GM19193 (cell line): ENCODE data around the gene OLFML1.

Experiments used
- POLR2A ChIP-seq: IDR thresholded peaks from 4 replicates; pipeline ENCODE4 v1.6.1; 2011; ENCODE audit not compliant: insufficient read depth, insufficient read length; ENCODE audit errors: extremely low read depth

The OLFML1 gene

DNA sequence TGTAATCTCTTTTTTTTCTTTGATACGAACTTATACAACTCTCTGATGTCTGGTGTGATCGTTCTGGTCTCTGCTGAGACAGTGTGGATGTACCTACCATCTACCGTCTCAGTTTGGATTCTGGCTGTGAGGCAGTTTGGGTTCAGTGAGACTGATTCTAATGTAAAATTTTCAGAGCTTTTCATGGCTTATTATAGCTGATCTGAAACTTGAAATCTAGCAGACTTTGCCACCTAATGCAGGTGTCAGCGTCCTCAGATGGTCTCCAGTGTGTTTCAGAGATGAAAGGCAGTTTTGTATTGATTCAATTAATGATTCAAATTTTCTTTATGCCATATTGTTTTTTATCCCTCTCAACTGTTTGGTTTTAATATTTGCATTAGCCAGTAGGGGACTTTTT is 64.4 kb downstream of the OLFML1 start:
- no peak for TF ChIP-seq POLR2A

DNA sequence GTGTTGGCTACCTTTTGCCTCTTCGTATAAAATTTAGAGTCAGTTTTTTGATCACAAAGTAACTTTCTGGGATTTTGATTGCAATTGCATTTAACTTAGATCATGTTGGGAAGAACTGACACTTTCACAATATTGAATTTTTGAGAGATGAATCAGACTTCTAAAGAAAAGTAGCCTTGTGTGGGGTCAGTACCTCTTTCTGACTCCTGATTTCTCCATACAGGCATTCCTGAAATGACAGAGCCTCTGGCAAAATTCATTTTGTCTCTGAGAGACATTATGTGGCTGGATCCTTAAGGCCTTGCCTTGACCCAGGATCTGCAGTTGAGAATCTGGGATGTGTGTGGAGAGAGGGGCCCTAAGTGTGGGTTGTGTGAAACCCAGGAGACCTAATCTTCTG is 66.3 kb downstream of the OLFML1 start:
- no peak for TF ChIP-seq POLR2A

DNA sequence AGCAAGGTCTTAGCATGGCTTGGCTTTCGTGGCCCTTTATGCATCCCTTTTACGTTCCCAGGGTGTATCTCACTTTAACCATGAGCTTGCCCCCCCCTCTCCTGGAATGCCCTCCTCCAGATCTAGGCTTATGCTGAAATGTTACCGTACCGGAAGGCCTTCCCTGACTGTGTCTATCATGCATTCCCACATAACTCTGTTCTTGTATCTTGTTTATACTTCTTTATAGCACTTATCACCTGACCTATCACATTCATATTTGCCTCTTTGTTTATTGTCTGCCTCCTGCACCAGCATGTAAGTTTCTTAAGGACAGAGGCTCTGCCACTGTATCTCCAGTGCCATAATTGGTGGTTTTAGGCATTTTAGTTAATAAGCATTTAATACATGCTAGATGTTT is 67.4 kb downstream of the OLFML1 start:
- TF ChIP-seq POLR2A = no peak

DNA sequence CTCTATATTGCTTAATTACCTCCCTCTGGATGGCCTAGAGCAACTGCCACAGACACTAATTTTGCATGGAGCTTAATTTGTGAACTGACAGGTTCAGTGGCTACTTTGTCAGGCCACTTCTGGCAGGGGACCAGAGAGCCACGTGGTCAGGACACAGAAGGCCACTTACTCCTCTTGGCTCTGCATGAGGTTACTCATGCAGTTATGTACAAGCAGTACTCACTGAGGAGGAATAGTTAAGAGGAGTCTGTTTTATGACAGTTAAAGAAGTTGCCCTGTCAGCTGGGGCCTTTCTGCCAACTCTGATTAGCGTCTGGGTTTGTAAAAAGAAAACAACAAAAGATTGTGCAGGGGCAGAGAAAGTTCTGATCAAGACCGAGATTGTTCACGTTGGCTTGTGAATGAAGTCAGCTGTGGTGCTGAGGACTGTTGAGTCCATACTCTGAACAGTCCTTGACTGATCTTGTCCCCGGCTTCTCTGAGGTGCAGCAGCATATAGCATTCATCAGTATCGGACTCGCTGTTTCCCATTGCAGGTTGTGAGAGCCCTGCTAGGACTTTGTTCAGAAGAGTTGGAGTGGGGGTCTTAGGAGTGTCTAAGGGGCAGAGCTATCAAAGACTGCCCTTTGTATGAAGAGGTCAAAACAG is 69.9 kb downstream of the OLFML1 start:
- TF ChIP-seq POLR2A = no peak

DNA sequence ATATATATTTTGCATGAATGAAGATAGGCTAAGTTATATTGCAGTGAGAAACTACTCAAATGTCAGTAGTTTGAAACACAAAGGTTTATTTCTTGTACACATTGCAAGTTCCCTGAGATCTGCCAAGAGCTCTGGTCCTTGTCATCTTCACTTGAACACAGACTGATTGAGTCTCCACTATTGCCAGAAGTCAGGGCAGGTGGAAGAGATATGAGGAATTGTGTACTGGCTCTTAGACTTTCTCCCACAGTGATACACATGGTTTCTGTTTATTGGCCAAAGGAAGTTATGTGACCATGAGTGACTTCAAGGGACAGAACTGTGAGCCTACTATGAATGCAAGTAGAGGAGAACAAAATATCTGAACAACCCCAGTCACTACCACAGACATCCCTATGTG is 72.7 kb downstream of the OLFML1 start:
- no peak for TF ChIP-seq POLR2A

DNA sequence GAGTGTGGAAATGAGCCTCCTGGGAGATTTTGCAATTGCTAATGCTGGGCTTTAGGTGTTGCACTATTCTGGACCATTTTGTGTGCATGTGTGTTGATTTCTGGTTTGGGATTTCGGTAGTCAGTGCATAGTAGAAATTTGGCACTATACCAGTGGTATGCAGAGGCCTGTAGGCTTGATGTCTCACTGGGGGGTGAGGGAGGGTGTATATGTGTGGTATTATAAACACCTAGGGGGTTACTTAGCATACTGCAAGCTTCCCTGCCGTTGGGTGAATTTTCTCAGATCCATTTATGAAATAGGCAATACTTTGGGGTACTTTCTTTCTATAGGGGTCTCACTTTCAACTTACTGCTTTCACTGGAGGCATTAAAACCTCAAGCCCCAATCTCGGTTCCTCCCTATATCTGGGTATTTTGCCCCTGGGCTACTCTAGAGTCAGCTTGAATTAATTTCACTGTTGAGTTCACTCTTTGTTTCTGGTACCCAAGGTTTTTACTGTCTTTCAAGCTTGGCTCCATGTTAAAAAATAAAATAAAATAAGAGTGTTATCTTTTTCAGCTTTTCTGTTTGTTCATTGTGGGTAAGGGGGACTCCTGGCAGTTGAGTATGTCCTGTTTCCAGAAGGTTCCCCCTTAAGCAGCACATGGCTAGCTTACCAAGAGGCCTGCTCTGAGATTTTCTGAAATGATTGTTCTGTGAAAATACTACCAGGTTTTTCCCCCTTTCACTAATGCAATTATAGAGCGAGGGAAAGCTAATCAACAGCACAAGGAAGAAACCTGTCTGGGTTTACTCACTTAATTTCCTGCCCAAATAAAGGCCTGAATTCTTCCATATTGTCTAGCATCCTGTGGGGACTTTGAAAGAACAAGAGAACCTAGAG is 74.3 kb downstream of the OLFML1 start:
- no peak for TF ChIP-seq POLR2A
